Right atrium auricular region (tissue), 2 donors: ENCODE data around the gene HOATZ. TPM values are rescaled to one million over a fixed set of nuclear protein-coding genes. Genes with fewer than 3 reads are reported as not detected.

Experiments used
- DNase-seq: peaks from one replicate; pipeline ENCODE4 v3.0.0-alpha.2; 2019; ENCODE audit warnings: low spot score
- H3K27ac ChIP-seq, 2 donors: fragments of 200-600 bp; sonication (generic); 1 replicate in 1 of 2; 2 replicates in 1 of 2; pipeline ENCODE4 v1.5.1; 2016 to 2019
- H3K27me3 ChIP-seq, 2 donors: fragments of 200-600 bp; sonication (generic); one replicate each; pipeline versions ENCODE4 v1.5.1 to v1.6.0; 2017 to 2019
- H3K36me3 ChIP-seq: fragments of 200-600 bp; sonication (generic); one replicate; pipeline ENCODE4 v1.5.1; 2016
- H3K4me1 ChIP-seq, 2 donors: fragments of 200-600 bp; sonication (generic); one replicate each; pipeline versions ENCODE4 v1.5.1 to v1.6.0; 2017 to 2019
- H3K4me3 ChIP-seq, 2 donors: fragments of 200-600 bp; sonication (generic); 1 replicate in 1 of 2; 2 replicates in 1 of 2; pipeline ENCODE4 v1.5.1; 2017 to 2019; ENCODE audit warnings: mild to moderate bottlenecking in 1 of 2, moderate library complexity in 1 of 2
- H3K9me3 ChIP-seq, 2 donors: fragments of 200-600 bp; sonication (generic); one replicate each; pipeline ENCODE4 v1.5.1; 2019
- CTCF ChIP-seq, 2 donors: fragments of 200-600 bp; sonication (generic); IDR thresholded peaks; one replicate each; pipeline ENCODE4 v1.5.1; 2019; ENCODE audit warnings: antibody characterized with exemption in 2 of 2
- total RNA-seq, 2 donors: library from RNA; depleted of rRNA; stranded (reverse); fragments of >200 nt; gene quantifications; one replicate each; pipeline ENCODE4 v1.1.0, GENCODE V29; 2016

Gene HOATZ
- total RNA-seq, 2 donors from 2014 or later: not detected

- Histone ChIP-seq H3K9me3 (no peaks in the 10 kb centered on the region), H3K4me1 (peaks cover 0 to 20% of the 10 kb centered on the region in 2 donors), H3K4me3 (peak within 1 kb of the TSS; percentile 7 to 50), H3K27ac (no peak within 1 kb of the TSS), H3K36me3 (no peaks in the 10 kb centered on the region), H3K27me3 (peaks cover 6 to 16% of the 10 kb centered on the region in 2 donors)
- no peak for TF ChIP-seq CTCF (IDR thresholded peaks at IDR 0.05)
- no peak for DNase-seq
These were observed 2.0 kb upstream of the HOATZ start, which contains the start of gene BTG4 for GRCh38 chr11:111512296-111513239. BTG4 (minus strand) TSS chr11:111512386; CDS start chr11:111498776, 13,610 bp downstream.

GRCh38 chr11:111513240-111513605, 1.4 kb upstream of the HOATZ start:
- no peak for DNase-seq
- H3K4me1 ChIP-seq: peaks cover 0 to 20% of the 10 kb centered on the region in 2 donors
- no peak for TF ChIP-seq CTCF (IDR thresholded peaks at IDR 0.05)
- H3K27ac ChIP-seq: no peak overlapping the region
- H3K36me3 ChIP-seq: no peaks in the 10 kb centered on the region
- H3K4me3 ChIP-seq: no peak overlapping the region
- H3K27me3 ChIP-seq: peaks cover 6 to 16% of the 10 kb centered on the region in 2 donors
- H3K9me3 ChIP-seq: no peaks in the 10 kb centered on the region

- no peak for DNase-seq
- H3K27ac ChIP-seq: no peak overlapping the region
- no peaks in the 10 kb centered on the region for H3K36me3 ChIP-seq
- H3K4me1 ChIP-seq: peaks cover 0 to 20% of the 10 kb centered on the region in 2 donors
- TF ChIP-seq CTCF (IDR thresholded peaks at IDR 0.05): no peak
- H3K27me3 ChIP-seq: peaks cover 6 to 16% of the 10 kb centered on the region in 2 donors
- no peak overlapping the region for H3K4me3 ChIP-seq
- H3K9me3 ChIP-seq: no peaks in the 10 kb centered on the region
These were observed 1.0 kb downstream of the HOATZ start for GRCh38 chr11:111515591-111515990.

GRCh38 chr11:111518668-111519067, 4.1 kb downstream of the HOATZ start:
- DNase-seq: no peak
- H3K9me3 ChIP-seq: no peaks in the 10 kb centered on the region
- no peak overlapping the region for H3K4me3 ChIP-seq
- no peaks in the 10 kb centered on the region for H3K36me3 ChIP-seq
- peaks cover 0 to 3% of the 10 kb centered on the region in 2 donors for H3K27me3 ChIP-seq
- no peak for TF ChIP-seq CTCF (IDR thresholded peaks at IDR 0.05)
- H3K4me1 ChIP-seq: peaks cover 0 to 7% of the 10 kb centered on the region in 2 donors
- no peak overlapping the region for H3K27ac ChIP-seq

GRCh38 chr11:111520560-111520959, 6.0 kb downstream of the HOATZ start:
- Histone ChIP-seq H3K9me3 (no peaks in the 10 kb centered on the region), H3K36me3 (no peaks in the 10 kb centered on the region), H3K4me3 (no peak overlapping the region), H3K27ac (no peak overlapping the region), H3K4me1 (no peaks in the 10 kb centered on the region), H3K27me3 (no peaks in the 10 kb centered on the region)
- TF ChIP-seq CTCF (IDR thresholded peaks at IDR 0.05): no peak
- no peak for DNase-seq
